ENCODE results near the gene MCUR1. TPM values are rescaled to one million over a fixed set of nuclear protein-coding genes. Genes with fewer than 3 reads are reported as not detected.
A peak's percentile ranks its signal among the peaks of the same experiment; 100 is the strongest.

MCUR1 gene
- total RNA-seq, 1 experiment from 2014 or later = 16.4 TPM

DNA sequence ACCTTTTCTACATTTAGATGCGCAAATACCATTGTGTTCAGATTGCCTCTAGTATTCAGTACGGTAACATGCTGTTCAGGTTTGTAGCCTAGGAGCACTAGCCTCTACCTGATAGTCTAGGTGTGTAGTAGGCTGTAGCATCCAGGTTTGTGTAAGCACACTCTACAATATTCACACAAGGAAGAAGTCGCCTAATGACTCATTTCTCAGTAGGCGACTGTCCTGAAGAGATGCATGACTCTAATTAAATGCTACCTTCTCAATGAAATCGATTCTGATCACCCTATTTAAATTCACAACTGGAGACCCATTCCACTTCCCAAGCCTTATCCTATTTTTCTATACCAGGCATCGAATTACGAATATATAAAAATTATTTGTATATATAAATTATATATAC lies 1.3 kb downstream of the MCUR1 start:
- BruUV-seq (replicated peaks) = no TSS peak
- no peak for TF ChIP-seq CTCF (IDR thresholded peaks at IDR 0.05; ENCODE audit: unreplicated experiment)
- Mint-ChIP-seq H3K27me3 (ENCODE audit: unreplicated experiment) (no peaks in the 10 kb centered on the region), H3K36me3 (ENCODE audit: insufficient read depth, unreplicated experiment) (peaks cover 21% of the 10 kb centered on the region), H3K4me3 (ENCODE audit: low read depth, unreplicated experiment) (peak overlapping the region; percentile 84), H3K4me1 (ENCODE audit: low read depth, unreplicated experiment) (peaks cover 18% of the 10 kb centered on the region), H3K27ac (ENCODE audit: unreplicated experiment) (no peak overlapping the region), H3K9me3 (ENCODE audit: low read depth, unreplicated experiment) (no peaks in the 10 kb centered on the region)
- no peak for DNase-seq
- CTCF ChIA-PET = interaction anchor here (0.6 kb wide), 1 partner anchor 18 kb away, joined by 9 read pairs; no protein-coding TSS in a partner anchor
- intact Hi-C loops (cut with micrococcal nuclease; ENCODE audit: unreplicated experiment) = no loop called here

- CTCF ChIA-PET = no interaction called here
- Mint-ChIP-seq H3K27me3 (ENCODE audit: unreplicated experiment) (no peaks in the 10 kb centered on the region), H3K27ac (ENCODE audit: unreplicated experiment) (no peak overlapping the region), H3K4me3 (ENCODE audit: low read depth, unreplicated experiment) (peak overlapping the region; percentile 84), H3K9me3 (ENCODE audit: low read depth, unreplicated experiment) (no peaks in the 10 kb centered on the region), H3K4me1 (ENCODE audit: low read depth, unreplicated experiment) (peaks cover 18% of the 10 kb centered on the region), H3K36me3 (ENCODE audit: insufficient read depth, unreplicated experiment) (peaks cover 21% of the 10 kb centered on the region)
- DNase-seq = no peak
- BruUV-seq (replicated peaks) = no TSS peak
- intact Hi-C loops (cut with micrococcal nuclease; ENCODE audit: unreplicated experiment) = no loop called here
- TF ChIP-seq CTCF (IDR thresholded peaks at IDR 0.05; ENCODE audit: unreplicated experiment) = no peak
These were observed 2.1 kb downstream of the MCUR1 start for GRCh38 chr6:13812359-13812642.

DNA sequence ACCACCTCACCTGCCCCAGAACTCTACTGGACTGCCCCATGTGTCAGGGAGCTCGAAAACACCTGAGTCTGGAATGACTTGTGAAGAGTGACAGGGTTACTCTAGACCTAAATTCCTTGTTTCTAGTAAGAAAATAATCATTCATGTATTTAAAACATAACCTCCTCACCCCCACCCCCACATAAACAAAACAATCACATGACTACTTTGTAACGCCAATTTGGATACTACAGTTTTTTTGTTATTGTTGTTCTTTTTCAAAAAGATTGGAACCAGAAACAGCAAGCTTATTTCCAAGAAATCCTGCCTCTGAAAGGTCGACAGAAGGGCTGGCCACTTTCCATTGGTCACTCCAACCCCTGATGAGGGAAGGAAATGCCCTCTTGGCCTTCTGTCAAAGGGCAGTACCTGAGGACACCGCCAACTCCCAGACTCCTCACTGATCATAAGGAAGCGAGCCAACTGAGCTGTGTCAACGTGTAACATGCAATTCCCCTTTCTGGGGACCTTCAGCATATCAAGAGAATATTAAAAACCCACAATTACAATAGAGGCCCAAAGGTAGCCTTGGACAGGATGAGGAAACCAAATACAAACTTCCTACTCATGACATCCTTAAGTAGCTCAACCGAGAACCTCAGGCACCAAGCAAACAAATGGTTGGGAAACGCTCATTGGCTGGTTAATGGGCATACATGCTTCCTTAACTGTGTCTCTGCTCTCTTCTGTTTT lies 2.6 kb downstream of the MCUR1 start:
- Mint-ChIP-seq H3K9me3 (ENCODE audit: low read depth, unreplicated experiment) (no peaks in the 10 kb centered on the region), H3K27ac (ENCODE audit: unreplicated experiment) (no peak overlapping the region), H3K27me3 (ENCODE audit: unreplicated experiment) (no peaks in the 10 kb centered on the region), H3K4me3 (ENCODE audit: low read depth, unreplicated experiment) (no peak overlapping the region), H3K4me1 (ENCODE audit: low read depth, unreplicated experiment) (peaks cover 18% of the 10 kb centered on the region), H3K36me3 (ENCODE audit: insufficient read depth, unreplicated experiment) (peaks cover 21% of the 10 kb centered on the region)
- intact Hi-C loops (cut with micrococcal nuclease; ENCODE audit: unreplicated experiment) = no loop called here
- BruUV-seq (replicated peaks) = TSS peak; percentile 45
- DNase-seq = no peak
- CTCF ChIA-PET = no interaction called here
- no peak for TF ChIP-seq CTCF (IDR thresholded peaks at IDR 0.05; ENCODE audit: unreplicated experiment)

DNA sequence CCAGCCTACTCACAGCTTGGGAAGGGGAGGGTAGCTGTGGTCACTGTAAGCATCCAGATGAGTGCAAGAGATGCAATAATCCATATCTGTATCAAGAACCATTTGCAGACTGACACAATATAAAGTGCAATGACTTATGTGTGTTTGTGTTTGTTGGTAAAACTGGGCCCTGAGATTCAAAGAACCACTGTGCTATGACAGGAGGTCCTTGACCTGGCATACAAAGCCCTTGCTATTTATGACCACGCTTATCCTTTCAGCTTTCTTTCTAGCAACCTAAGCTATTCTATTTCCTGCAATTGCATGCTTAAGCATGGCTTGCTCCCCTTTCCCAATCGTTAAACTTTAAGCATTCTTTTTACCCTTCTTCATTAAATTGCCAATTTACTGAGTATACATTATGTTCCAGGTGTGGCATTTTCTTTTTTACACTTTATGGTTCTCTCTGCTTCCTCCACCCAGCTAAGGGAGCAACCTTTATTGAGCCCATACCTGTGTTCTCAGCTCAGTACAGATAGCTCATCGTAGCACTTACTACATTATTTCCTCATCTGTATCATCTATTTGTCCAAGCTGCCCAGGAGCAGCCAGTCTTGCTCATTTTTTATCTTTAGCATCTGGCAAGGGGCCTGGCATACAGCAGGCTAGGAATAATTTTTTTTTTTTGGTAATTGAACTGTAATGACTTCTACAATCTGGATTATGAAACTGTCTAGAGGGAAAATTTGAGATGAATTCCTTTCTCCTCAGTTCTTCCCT lies 3.5 kb downstream of the MCUR1 start:
- no TSS peak for BruUV-seq (replicated peaks)
- Mint-ChIP-seq H3K4me3 (ENCODE audit: low read depth, unreplicated experiment) (no peak overlapping the region), H3K36me3 (ENCODE audit: insufficient read depth, unreplicated experiment) (peaks cover 25% of the 10 kb centered on the region), H3K4me1 (ENCODE audit: low read depth, unreplicated experiment) (peaks cover 18% of the 10 kb centered on the region), H3K27me3 (ENCODE audit: unreplicated experiment) (no peaks in the 10 kb centered on the region), H3K27ac (ENCODE audit: unreplicated experiment) (no peak overlapping the region), H3K9me3 (ENCODE audit: low read depth, unreplicated experiment) (no peaks in the 10 kb centered on the region)
- no peak for DNase-seq
- no peak for TF ChIP-seq CTCF (IDR thresholded peaks at IDR 0.05; ENCODE audit: unreplicated experiment)
- intact Hi-C loops (cut with micrococcal nuclease; ENCODE audit: unreplicated experiment) = no loop called here
- CTCF ChIA-PET = interaction anchor here (0.6 kb wide), 2 partner anchors 161 to 281 kb away, joined by 4 read pairs; no protein-coding TSS in a partner anchor

Measured in Calu3 (cell line).